Adrenal gland (tissue), 5 donors: ENCODE results near the gene AGPAT4.

Experiments used
- POLR2A ChIP-seq, 2 donors: fragments of 450-650 bp; IDR thresholded peaks; one replicate each; pipeline ENCODE4 v1.6.1; 2017; ENCODE audit warnings: antibody characterized with exemption in 2 of 2, mild to moderate bottlenecking in 2 of 2, moderate library complexity in 1 of 2
- TF ChIP-seq, protein P1 (sequence below), 6 experiments: fragments of 450-650 bp in 4 of 6; fragments of 200-600 bp in 2 of 6; sonication (generic) in 1 of 6; IDR thresholded peaks; 1 replicate in 5 of 6; 2 replicates in 1 of 6; pipeline versions ENCODE4 v1.5.1 to v1.8.0; 2016 to 2021; ENCODE audit warnings: antibody characterized with exemption in 6 of 6, mild to moderate bottlenecking in 2 of 6, moderate library complexity in 1 of 6
- donor health status: DM: no; HTN: no; CAD: no.

DNA sequence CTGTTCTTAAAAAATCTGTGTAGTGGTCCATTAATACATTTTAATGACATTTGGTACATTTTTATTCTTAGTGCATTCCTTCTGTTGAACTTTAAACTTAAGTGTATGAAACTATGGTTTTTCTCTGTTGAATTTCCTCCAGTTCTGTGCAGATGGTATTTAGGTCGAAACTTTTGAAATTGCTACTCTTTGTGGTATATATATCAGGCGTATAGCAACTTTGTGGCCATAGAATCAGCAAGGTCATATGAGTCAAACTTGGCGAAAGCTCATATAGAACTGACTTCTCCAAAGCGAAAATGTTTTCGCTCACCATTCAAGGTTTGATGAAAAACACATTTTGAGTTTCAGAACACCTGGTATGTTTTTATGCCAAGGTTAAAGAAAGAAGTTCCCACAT is 188.6 kb downstream of the AGPAT4 start:
- TF ChIP-seq, protein P1, sequence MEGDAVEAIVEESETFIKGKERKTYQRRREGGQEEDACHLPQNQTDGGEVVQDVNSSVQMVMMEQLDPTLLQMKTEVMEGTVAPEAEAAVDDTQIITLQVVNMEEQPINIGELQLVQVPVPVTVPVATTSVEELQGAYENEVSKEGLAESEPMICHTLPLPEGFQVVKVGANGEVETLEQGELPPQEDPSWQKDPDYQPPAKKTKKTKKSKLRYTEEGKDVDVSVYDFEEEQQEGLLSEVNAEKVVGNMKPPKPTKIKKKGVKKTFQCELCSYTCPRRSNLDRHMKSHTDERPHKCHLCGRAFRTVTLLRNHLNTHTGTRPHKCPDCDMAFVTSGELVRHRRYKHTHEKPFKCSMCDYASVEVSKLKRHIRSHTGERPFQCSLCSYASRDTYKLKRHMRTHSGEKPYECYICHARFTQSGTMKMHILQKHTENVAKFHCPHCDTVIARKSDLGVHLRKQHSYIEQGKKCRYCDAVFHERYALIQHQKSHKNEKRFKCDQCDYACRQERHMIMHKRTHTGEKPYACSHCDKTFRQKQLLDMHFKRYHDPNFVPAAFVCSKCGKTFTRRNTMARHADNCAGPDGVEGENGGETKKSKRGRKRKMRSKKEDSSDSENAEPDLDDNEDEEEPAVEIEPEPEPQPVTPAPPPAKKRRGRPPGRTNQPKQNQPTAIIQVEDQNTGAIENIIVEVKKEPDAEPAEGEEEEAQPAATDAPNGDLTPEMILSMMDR (IDR thresholded peaks at IDR 0.05), result no peak
- TF ChIP-seq POLR2A (IDR thresholded peaks at IDR 0.05), result no peak
